Middle frontal gyrus (tissue), 1 donor: Measurements from ENCODE around the gene VLDLR.
"Not testable (repeated sequence)": the region's sequence is repeated elsewhere in the genome, so short reads cannot be mapped to it uniquely, and the experiment has no call there.

ENCODE experiments used
- DNase-seq: peaks from one replicate; pipeline ENCODE4 v3.0.0-alpha.2; 2015; ENCODE audit warnings: low spot score; ENCODE audit errors: extremely low spot score

Gene VLDLR

GRCh38 chr9:2663461-2664173 lies 42.0 kb downstream of the VLDLR start:
- DNase-seq, result no peak

GRCh38 chr9:2664174-2665065 lies 42.8 kb downstream of the VLDLR start:
- no peak for DNase-seq

DNA sequence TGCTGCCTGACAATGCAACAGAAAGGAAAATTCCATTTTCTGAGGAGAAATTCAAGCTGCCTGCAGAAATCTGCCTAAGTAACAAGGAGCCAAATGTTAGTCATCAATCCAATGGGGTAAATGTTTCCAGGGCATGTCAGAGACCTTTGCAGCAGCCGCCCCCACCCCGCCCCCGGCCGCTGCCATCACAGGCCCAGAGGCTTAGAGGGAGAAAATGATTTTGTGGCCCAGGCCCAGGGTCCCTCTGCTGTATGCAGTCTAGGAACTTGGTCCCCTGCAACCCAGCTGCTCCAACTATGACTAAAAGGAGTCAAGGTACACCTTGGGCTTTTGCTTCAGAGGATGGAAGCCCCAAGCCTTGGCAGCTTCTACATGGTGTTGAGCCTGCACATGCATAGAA lies 45.0 kb downstream of the VLDLR start:
- DNase-seq, result no peak

GRCh38 chr9:2673161-2673560 lies 51.6 kb downstream of the VLDLR start:
- DNase-seq, result no peak

GRCh38 chr9:2674141-2674824 lies 52.7 kb downstream of the VLDLR start:
- DNase-seq, result no peak

- no peak for DNase-seq
These were observed 54.2 kb downstream of the VLDLR start for GRCh38 chr9:2675834-2676233.

DNA sequence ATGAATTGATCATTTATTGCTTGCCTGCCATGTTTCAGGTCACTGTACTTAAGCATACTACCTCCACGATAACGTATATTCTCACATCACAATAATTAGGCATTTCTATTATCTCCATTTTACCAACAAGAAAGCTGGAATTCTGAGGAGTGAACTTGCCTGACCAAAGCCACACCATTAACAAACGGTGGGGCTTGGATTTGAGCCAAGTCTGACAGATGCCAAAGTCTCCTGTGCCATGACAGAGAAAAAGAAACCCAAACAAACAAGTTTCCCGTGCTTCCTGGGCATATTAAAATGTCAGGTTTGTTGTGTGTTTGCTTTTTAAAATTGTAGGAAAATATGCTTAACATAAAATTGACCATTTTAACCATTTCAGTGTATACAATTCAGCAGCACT lies 54.9 kb downstream of the VLDLR start:
- DNase-seq, result no peak

DNA sequence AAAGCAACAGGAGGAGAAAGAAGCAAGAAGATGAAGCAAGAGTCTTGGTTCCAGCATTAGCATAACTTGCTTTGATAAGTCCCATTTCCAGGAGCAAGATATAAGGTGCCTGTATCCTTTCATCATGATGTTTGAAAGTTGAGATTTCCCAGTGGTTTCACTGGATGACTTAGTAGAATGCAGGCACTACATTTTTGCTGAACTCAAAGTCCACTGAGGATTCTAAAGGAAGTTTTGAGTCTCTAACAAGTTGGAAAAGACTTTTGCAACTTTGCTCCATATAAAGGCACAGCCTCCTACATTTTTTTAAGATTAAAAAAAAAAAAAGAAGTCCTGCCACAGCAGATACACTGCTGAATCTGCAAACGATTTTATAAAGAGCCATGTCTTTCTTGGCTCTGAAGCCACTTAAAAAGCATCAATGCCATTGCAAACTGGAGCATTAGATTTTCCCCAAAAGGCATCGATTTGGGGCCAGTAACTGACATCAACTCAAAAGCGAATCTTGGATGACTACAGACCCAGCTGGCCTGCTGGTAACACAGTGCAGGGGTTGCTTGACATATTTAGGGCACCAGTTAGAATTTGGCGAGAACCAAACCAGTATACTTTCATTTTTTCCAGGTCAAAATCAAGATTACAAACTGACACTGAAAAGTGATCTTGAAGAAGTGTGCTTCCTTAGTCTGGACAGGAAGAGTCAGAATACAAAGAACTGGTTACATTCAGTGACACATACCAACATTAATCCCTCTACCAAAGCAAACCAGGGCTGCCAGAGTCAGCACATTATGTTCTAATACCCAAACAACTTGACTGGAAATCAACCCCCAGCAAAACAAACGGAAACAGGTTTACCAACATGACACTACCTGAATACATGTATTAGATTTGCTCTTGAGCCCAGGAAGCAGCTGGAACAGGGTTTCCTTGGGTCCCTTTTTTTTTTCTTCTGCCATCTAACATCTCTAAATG lies 56.6 kb downstream of the VLDLR start:
- DNase-seq, result no peak

GRCh38 chr9:2679011-2679410 lies 57.4 kb downstream of the VLDLR start:
- DNase-seq, result no peak

DNA sequence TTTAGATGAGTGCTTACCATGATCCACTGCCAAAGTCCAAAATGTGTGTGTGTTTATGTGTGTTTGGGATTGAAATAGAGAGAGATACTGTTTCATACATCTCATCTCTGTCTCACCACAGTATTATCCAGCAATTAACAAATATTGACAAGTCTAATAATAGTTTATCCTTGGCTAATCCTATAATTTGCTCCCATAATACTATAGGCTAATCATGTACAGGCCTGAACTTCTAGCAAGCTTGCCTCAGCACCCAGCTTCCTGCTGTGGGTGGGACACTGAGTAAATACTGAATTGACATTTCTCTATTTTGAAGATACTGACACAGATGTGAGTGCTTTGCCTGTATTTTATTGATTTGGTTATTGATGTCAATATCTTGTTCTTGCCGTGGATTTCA lies 60.4 kb downstream of the VLDLR start:
- DNase-seq, result no peak

DNA sequence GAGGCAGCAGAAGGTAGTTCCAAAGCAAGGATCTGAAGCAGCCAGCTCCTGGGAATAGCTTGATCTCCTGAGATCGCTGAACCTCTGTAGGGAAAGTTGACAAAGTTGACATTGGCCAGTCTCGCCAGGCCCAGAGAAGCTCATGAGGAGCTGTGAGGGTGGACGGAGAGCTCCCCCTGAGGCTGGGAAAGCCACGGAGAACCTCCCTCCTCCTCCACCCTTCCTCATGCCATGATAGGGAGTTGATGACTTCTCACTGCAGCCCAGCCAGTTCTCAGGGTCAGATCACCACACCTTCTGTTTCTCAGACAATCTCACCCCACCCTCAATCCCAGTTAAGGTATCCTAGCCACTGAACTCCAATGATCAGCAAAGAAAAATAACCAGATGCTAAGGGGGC lies 65.3 kb downstream of the VLDLR start:
- no peak for DNase-seq

DNA sequence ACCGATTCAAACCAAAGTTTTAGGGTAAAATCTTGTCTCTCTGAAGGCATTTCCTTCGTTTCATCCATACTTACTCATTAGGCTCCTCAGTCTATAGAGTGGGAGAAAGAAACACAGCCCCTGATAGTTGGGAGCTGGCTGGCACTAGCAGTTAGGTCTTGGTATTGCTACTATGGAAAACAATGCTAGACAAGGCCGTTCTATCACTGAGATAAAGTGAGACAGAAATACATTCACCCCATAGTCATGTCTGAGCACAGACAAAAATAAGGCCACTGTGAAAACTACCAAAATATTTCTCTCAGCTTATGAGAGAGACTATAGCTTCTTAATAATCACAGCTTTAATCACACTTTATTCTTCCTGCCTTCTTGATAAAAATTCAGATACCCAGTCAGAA lies 67.0 kb downstream of the VLDLR start:
- DNase-seq, result no peak

DNA sequence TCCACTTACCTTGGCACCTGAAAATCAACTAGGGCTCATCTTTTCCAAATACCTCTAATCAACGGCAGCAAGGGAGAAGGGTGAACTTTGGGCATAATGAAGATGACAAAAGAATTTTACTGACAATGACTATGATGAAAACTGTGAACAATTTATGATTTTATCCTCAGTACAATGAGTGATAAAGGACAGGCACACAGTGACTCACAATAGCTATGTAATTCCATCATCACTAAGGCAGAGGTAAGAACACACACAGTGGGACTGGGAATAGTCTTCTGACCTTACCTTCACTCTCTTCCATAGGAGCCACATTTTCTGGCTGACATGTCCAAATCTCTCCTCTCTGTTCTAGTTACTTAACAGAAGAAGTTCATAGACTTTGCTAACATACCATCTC lies 69.6 kb downstream of the VLDLR start:
- no peak for DNase-seq

- DNase-seq, result no peak
These were observed 70.0 kb downstream of the VLDLR start for GRCh38 chr9:2691626-2692025.

DNA sequence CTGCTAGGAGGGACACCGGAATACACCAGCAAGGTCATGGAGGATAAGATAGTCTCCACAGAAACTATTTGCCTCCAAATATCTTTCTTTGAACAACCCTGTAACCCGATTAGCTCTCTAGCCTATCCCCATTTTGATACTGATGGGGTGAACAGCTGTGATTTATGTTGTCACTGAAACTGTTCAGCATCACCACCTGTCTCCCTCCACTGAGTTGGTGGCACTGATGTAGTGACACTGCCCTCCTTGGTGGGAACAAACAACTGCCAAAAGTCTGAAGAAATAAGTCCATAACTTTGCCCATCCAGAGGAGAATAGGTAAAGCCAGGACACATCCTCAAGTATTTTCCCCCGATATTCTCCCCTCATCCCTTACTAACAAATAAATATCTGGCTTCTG lies 71.5 kb downstream of the VLDLR start:
- no peak for DNase-seq

DNA sequence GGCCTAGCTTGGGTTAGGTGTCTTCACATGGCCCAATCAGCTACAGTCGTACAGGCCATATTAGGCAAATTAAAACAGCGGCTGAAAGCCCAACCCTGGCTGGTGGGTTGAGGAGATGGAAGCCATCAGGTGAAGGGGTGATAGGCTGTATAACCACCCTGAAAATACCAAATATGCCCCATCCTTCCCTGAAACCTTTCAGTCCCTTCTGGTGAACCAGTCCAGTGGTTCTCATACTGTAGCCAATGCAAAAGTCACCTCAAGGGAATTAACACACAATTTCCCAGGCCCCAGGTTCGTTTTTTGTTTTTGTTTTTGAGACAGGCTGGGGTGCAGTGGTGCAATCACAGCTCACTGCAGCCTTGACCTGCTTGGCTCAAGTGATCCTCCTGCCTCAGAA lies 75.9 kb downstream of the VLDLR start:
- no peak for DNase-seq

- no peak for DNase-seq
These were observed 78.8 kb downstream of the VLDLR start for GRCh38 chr9:2700398-2700797.

DNA sequence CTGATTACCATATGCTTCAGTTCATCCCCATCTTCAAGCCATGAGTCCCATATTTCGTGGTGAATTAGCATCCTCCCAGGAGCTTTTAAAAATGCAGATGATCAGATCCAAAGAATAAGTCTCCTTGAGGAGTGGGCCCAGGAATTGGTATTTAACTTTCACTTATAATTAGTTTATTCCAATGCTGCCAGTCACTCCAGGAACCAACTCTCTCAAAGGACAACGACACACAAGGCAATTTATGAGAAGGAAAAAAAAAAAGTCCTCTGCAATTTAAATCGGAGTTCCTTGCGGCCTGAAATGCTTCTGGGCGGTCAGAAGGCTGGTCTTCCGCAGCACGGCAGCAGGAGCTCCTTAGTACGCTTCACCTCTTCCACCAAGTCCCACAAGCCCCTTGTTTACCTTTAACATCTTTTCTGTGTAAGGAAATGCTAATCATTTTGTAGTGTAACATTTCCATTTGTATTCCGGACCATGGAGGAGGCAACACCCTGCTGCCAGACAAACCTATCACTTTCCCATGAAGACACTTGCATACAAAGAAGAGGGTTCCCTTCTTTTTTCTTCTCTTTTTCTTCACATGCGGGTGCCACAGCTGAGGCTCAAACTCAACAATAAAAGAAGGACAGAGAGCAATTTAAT lies 79.4 kb downstream of the VLDLR start:
- no peak for DNase-seq

DNA sequence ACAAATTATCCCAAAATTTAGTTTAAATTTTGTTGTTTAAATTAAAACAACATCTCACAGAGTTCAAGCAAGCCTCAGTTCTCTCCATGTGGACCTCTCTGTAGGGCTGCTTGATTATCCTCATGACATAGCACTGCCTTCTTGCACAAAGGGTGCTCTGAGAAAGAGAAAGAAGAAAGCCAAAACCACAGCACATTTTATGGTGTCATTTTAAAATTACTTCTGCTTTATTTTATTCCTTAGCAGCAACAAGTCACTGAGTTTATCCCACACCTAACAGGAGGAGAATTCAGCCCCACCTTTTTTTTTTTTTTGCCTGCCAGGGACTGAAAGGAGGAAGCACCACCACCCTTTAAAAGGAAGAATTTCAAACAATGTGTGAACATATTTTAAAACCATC lies 82.9 kb downstream of the VLDLR start:
- no peak for DNase-seq

DNA sequence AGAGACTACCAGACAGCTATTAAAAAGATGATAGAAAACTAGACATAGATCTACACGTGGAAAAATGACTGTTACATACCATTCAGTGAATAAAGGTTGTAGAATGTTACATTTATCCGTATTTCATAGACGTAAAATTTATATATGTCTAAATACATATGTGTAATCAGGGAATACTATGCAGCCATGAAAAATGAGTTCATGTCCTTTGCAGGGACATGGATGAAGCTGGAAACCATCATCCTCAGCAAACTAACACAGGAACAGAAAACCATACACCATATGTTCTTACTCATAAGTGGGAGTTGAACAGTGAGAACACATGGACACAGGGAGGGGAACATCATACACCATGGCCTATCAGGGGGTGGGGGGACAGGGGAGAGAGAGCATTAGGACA lies 85.7 kb downstream of the VLDLR start:
- not testable (repeated sequence) for DNase-seq
